PC-3 (cell line): ENCODE measurements around the gene MAP3K20.

Experiments used
- EZH2phosphoT487 ChIP-seq: fragments of 300-600 bp; sonication (generic); IDR thresholded peaks from 2 replicates; pipeline ENCODE4 v1.6.1; 2018; ENCODE audit warnings: mild to moderate bottlenecking, antibody characterized with exemption, low read length, borderline replicate concordance
- TF ChIP-seq, protein P1 (sequence below): fragments of 300-600 bp; sonication (generic); conservative IDR thresholded peaks from 2 replicates; pipeline ENCODE4 v1.5.1; 2017; ENCODE audit warnings: antibody characterized with exemption, low read depth, mild to moderate bottlenecking, low read length

DNA sequence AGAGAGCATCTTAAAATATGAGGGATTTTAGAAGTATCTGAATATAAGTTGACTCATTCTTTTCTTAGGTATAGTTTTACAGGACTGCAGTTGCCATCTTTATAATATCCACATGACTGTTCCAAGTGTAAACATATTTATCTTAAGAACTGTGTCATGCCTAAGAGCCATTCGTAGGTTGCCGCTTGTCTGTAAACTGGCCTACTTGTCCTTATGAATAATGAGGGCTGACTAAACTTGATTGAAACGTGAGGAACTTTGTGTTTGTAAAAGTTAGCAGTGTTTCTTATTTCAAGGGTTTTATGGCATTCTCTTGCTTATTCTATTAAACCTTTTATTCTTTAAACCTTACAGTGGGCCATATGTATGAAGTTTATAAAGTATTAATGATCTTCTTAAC, 99.6 kb downstream of the MAP3K20 start:
- TF ChIP-seq, protein P1, sequence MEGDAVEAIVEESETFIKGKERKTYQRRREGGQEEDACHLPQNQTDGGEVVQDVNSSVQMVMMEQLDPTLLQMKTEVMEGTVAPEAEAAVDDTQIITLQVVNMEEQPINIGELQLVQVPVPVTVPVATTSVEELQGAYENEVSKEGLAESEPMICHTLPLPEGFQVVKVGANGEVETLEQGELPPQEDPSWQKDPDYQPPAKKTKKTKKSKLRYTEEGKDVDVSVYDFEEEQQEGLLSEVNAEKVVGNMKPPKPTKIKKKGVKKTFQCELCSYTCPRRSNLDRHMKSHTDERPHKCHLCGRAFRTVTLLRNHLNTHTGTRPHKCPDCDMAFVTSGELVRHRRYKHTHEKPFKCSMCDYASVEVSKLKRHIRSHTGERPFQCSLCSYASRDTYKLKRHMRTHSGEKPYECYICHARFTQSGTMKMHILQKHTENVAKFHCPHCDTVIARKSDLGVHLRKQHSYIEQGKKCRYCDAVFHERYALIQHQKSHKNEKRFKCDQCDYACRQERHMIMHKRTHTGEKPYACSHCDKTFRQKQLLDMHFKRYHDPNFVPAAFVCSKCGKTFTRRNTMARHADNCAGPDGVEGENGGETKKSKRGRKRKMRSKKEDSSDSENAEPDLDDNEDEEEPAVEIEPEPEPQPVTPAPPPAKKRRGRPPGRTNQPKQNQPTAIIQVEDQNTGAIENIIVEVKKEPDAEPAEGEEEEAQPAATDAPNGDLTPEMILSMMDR = no peak
- no peak for TF ChIP-seq EZH2phosphoT487
